ENCODE results near the gene CYB561A3. TPM values are rescaled to one million over a fixed set of nuclear protein-coding genes. Genes with fewer than 3 reads are reported as not detected.

The CYB561A3 gene
- total RNA-seq, 1 experiment from 2014 or later, result 21.7 TPM

DNA sequence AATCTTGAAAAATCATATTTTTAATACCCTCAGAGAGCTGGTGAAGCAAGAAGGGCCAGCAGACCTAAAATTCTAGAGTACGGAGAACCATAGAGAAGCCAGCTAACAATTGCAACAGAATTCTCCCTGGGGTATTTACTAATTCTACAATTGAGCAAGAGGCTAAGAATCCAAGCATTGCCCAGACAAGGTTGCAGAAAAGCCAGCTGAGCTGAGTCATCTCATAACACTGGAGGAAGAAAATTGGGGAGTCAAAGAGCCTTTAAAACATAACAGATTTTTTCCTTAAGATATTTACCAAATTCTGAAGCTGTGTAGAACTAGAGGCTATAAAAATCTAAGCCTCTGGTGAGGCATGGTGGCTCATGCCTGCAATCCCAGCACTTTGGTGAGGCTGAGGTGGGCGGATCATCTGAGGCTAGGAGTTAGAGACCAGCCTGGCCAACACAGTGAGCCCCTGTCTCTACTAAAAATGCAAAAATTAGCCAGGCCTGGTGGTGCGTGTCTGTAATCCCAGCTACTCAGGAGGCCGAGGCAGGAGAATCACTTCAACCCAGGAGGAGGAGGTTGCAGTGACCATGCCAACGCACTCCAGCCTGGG lies 17.1 kb upstream of the CYB561A3 start:
- Mint-ChIP-seq H3K9me3 (peaks cover 12 to 16% of the 10 kb centered on the region in 2 experiments), H3K4me1 (peaks cover 2 to 12% of the 10 kb centered on the region in 2 experiments; a peak in 3 of 4 replicates), H3K27me3 (ENCODE audit: low read depth) (no peaks in the 10 kb centered on the region), H3K36me3 (ENCODE audit: insufficient read depth in 1 of 3, low read depth in 3 of 3) (peaks cover 28 to 35% (median 35%) of the 10 kb centered on the region in 3 experiments), H3K27ac (no peak overlapping the region), H3K4me3 (no peak overlapping the region)
- Histone ChIP-seq H3K4ac (ENCODE audit: low read depth, low read length) (no peak overlapping the region), H3K23me2 (ENCODE audit: insufficient read length, low read depth, low read length, poor library complexity, severe bottlenecking) (no peaks in the 10 kb centered on the region), H4K8ac (replicated peaks; ENCODE audit: insufficient read length, low read depth, low read length) (no peak overlapping the region), H4K91ac (ENCODE audit: insufficient read length, low read depth, low read length) (no peak overlapping the region), H4K5ac (ENCODE audit: insufficient read length, low read depth, low read length) (no peak overlapping the region), H2BK12ac (ENCODE audit: insufficient read length, low read depth, low read length) (no peak overlapping the region), H2BK5ac (ENCODE audit: insufficient read length, low read length) (no peak overlapping the region), H3K4me1 (ENCODE audit: insufficient read depth, low read length) (no peaks in the 10 kb centered on the region), H2BK15ac (ENCODE audit: low read depth, low read length) (no peak overlapping the region), H3K27ac (ENCODE audit: insufficient read length, low read depth, low read length) (no peak overlapping the region), H3K56ac (ENCODE audit: insufficient read length, low read depth, low read length) (no peak overlapping the region), H2AFZ (ENCODE audit: low read length) (no peak overlapping the region), H3K23ac (ENCODE audit: insufficient read length, low read depth, low read length) (no peak overlapping the region), H2BK20ac (ENCODE audit: low read depth, low read length, poor library complexity, severe bottlenecking) (no peak overlapping the region), H3K27me3 (ENCODE audit: insufficient read depth, low read length) (no peaks in the 10 kb centered on the region), H3K18ac (ENCODE audit: insufficient read length, low read depth, low read length) (no peak overlapping the region), H3K4me2 (ENCODE audit: insufficient read depth, insufficient read length, low read length) (no peak overlapping the region), H3K79me1 (ENCODE audit: insufficient read depth, low read depth, low read length, poor library complexity, severe bottlenecking) (no peaks in the 10 kb centered on the region), H4K20me1 (ENCODE audit: control insufficient read depth, insufficient read depth, insufficient read length) (no peaks in the 10 kb centered on the region), H3K9ac (ENCODE audit: extremely low read depth, insufficient read length, low read length) (no peak overlapping the region), H3K9me3 (ENCODE audit: control insufficient read depth, low read depth, low read length) (peaks cover 10% of the 10 kb centered on the region), H3K79me2 (ENCODE audit: insufficient read depth, low read length) (no peaks in the 10 kb centered on the region), H2BK120ac (ENCODE audit: low read depth, low read length, poor library complexity, severe bottlenecking) (no peak overlapping the region), H3K14ac (ENCODE audit: insufficient read depth, low read length) (no peak overlapping the region), H3T11ph (ENCODE audit: low read length) (no peak overlapping the region), H2AK5ac (ENCODE audit: insufficient read length, low read length) (no peak overlapping the region)
- no peak for DNase-seq
- WGBS (ENCODE audit: extremely low coverage, insufficient read length, low lambda C conversion rate), result no CpG with 5 or more reads among the region's 5 CpGs
- TF ChIP-seq, protein P1, sequence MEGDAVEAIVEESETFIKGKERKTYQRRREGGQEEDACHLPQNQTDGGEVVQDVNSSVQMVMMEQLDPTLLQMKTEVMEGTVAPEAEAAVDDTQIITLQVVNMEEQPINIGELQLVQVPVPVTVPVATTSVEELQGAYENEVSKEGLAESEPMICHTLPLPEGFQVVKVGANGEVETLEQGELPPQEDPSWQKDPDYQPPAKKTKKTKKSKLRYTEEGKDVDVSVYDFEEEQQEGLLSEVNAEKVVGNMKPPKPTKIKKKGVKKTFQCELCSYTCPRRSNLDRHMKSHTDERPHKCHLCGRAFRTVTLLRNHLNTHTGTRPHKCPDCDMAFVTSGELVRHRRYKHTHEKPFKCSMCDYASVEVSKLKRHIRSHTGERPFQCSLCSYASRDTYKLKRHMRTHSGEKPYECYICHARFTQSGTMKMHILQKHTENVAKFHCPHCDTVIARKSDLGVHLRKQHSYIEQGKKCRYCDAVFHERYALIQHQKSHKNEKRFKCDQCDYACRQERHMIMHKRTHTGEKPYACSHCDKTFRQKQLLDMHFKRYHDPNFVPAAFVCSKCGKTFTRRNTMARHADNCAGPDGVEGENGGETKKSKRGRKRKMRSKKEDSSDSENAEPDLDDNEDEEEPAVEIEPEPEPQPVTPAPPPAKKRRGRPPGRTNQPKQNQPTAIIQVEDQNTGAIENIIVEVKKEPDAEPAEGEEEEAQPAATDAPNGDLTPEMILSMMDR (conservative IDR thresholded peaks at IDR 0.05), result no peak
